OCI-LY1 (cell line): ENCODE measurements around the gene LONRF2.

Experiments
- CTCF ChIP-seq: fragments of 200-600 bp; sonication (generic), shearing (Covaris generic); IDR thresholded peaks from 2 replicates; pipeline ENCODE4 v1.5.1; 2017; ENCODE audit warnings: mild to moderate bottlenecking, antibody characterized with exemption, low read length, moderate library complexity, mixed read lengths
- EZH2 ChIP-seq: fragments of 200-600 bp; sonication (generic), shearing (Covaris generic); IDR thresholded peaks from 2 replicates; pipeline ENCODE4 v1.8.0; 2017; ENCODE audit warnings: borderline replicate concordance, mixed run types, mild to moderate bottlenecking, antibody characterized with exemption, low read length, moderate library complexity, mixed read lengths

- no peak for TF ChIP-seq CTCF
- no peak for TF ChIP-seq EZH2
Observed at GRCh38 chr2:100245681-100246080, 76.6 kb downstream of the LONRF2 start.
